HepG2 (cell line): Measurements from ENCODE around the gene LRPPRC. TPM values are rescaled to one million over a fixed set of nuclear protein-coding genes. Genes with fewer than 3 reads are reported as not detected.
A peak's percentile ranks its signal among the peaks of the same experiment; 100 is the strongest.

Experiments used
- ARNTL ChIP-seq: sonication (generic); formaldehyde crosslinking; IDR thresholded peaks from 2 replicates; pipeline ENCODE4 v1.4.0; 2020; ENCODE audit warnings: mild to moderate bottlenecking, missing genetic modification reagents
- ATF4 ChIP-seq, 2 experiments: fragments of 450-650 bp in 1 of 2; sonication (generic) in 1 of 2; formaldehyde crosslinking; IDR thresholded peaks; 2 replicates each; pipeline versions ENCODE4 v1.5.0 to v1.8.0; 2020 to 2022; ENCODE audit warnings: mild to moderate bottlenecking in 1 of 2, missing genetic modification reagents in 1 of 2
- ELF3 ChIP-seq: IDR thresholded peaks from 2 replicates; pipeline ENCODE4 v1.6.1; 2016; ENCODE audit warnings: missing genetic modification reagents, missing compliant biosample characterization
- FOSL2 ChIP-seq: sonication (generic); formaldehyde crosslinking; IDR thresholded peaks from 2 replicates; pipeline ENCODE4 v1.4.0; 2020; ENCODE audit warnings: missing genetic modification reagents
- IKZF1 ChIP-seq: fragments of 450-650 bp; IDR thresholded peaks from 2 replicates; pipeline ENCODE4 v1.7.1; 2016
- JUNB ChIP-seq: sonication (generic); formaldehyde crosslinking; IDR thresholded peaks from 2 replicates; pipeline ENCODE4 v1.8.0; 2022; ENCODE audit warnings: missing genetic modification reagents, mild to moderate bottlenecking, borderline replicate concordance
- PLSCR1 ChIP-seq: sonication (generic); formaldehyde crosslinking; IDR thresholded peaks from 2 replicates; pipeline ENCODE4 v1.5.0; 2020; ENCODE audit warnings: missing genetic modification reagents, mild to moderate bottlenecking, borderline replicate concordance
- RARG ChIP-seq: sonication (generic); formaldehyde crosslinking; IDR thresholded peaks from 2 replicates; pipeline ENCODE4 v1.4.0; 2020; ENCODE audit warnings: low read depth, mild to moderate bottlenecking, missing genetic modification reagents
- RXRB ChIP-seq: IDR thresholded peaks from 2 replicates; pipeline ENCODE4 v1.6.1; 2016; ENCODE audit warnings: borderline replicate concordance, missing genetic modification reagents, missing compliant biosample characterization
- THAP11 ChIP-seq: IDR thresholded peaks from 2 replicates; pipeline ENCODE4 v1.6.1; 2016; ENCODE audit warnings: missing biosample characterization, missing genetic modification reagents
- ZFAT ChIP-seq: sonication (generic); formaldehyde crosslinking; conservative IDR thresholded peaks from 2 replicates; pipeline ENCODE4 v1.8.1; 2023; ENCODE audit warnings: missing genetic modification reagents, inconsistent platforms
- ZNF350 ChIP-seq: sonication (generic); formaldehyde crosslinking; IDR thresholded peaks from 2 replicates; pipeline ENCODE4 v1.4.0; 2020; ENCODE audit warnings: mild to moderate bottlenecking, low read depth, missing genetic modification reagents, borderline replicate concordance
- ZNF432 ChIP-seq: sonication (generic); formaldehyde crosslinking; IDR thresholded peaks from 2 replicates; pipeline ENCODE4 v1.5.0; 2020; ENCODE audit warnings: missing genetic modification reagents, mild to moderate bottlenecking, borderline replicate concordance
- ZNF747 ChIP-seq: sonication (generic); formaldehyde crosslinking; IDR thresholded peaks from 2 replicates; pipeline ENCODE4 v1.8.1; 2023; ENCODE audit warnings: missing genetic modification reagents, mild to moderate bottlenecking, borderline replicate concordance
- ZNF75D ChIP-seq: sonication (generic); formaldehyde crosslinking; IDR thresholded peaks from 2 replicates; pipeline ENCODE4 v1.8.1; 2023; ENCODE audit warnings: missing genetic modification reagents, mild to moderate bottlenecking, borderline replicate concordance
- ZNF878 ChIP-seq: sonication (generic); formaldehyde crosslinking; IDR thresholded peaks from 2 replicates; pipeline ENCODE4 v1.8.1; 2023; ENCODE audit warnings: mild to moderate bottlenecking, missing genetic modification reagents, moderate library complexity
- polyA plus RNA-seq, 8 experiments: library from polyadenylated mRNA; depleted of rRNA in 3 of 8; stranded (reverse) in 7 of 8; unstranded in 1 of 8; fragments of >200 nt; fragmentation: Illumina TruSeq in 4 of 8; extraction: Trizol in 4 of 8; gene quantifications; 2 replicates each; pipeline versions ENCODE4 v1.2.1 to v1.2.3, GENCODE V29; 2011 to 2016; ENCODE audit warnings: low read depth in 4 of 8, missing spikeins in 1 of 8, mixed read lengths in 1 of 8; ENCODE audit not compliant: insufficient read depth in 1 of 8
- total RNA-seq, 5 experiments: library from RNA; depleted of rRNA; stranded (reverse); fragments of >200 nt; fragmentation: Illumina TruSeq; extraction: Trizol; gene quantifications; 2 replicates each; pipeline ENCODE4 v1.2.3, GENCODE V29; 2016; ENCODE audit warnings: low read depth in 1 of 5
- TF ChIP-seq, protein P1 (sequence below): sonication (generic); formaldehyde crosslinking; IDR thresholded peaks from 2 replicates; pipeline ENCODE4 v1.8.0; 2022; ENCODE audit warnings: missing genetic modification reagents, mild to moderate bottlenecking, inconsistent platforms, borderline replicate concordance
- TF ChIP-seq, protein P2 (sequence below): sonication (generic); formaldehyde crosslinking; IDR thresholded peaks from 2 replicates; pipeline ENCODE4 v1.4.0; 2020; ENCODE audit warnings: missing genetic modification reagents, low read depth, mild to moderate bottlenecking, borderline replicate concordance

Gene LRPPRC
- total and polyA plus RNA-seq, 2 of the 13 experiments (the other 11 are each of a cell fraction or from before 2014, with no cell fraction given): 117 to 167 TPM

DNA sequence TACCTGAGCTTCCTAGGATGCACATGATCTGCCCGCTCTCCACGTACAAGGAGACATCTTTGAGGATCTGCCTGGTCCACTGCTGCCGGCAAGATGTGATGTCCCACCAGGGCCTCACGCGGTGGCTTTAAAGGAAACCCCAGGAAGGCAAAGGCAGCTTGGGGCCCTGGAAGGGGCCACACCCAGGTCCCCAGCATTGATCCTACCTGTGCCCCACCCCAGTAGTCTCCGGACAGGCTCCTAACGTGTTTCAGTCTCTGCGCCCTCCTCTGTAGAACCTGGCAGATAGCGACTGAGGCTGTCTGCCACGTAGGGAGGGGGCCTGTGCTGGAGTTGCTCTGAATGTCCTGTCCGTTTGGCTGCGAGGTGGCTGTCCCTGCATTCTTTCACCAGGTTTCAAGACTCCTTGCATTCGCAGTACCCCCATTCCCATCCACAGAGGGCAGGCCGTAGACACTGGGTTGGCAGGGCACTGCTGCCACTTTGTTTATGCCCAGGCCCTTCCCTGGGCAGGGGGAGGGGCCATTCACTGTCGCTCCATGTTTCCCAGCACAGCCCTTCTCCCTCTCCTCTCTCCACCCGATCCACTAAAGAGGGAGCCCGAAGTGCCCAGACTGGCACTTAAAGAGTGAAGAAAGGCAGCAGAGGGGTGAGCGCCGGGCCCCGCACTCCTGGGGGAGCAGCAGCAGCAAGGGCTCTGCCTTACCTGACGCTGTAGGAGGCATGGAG, 157.8 kb downstream of the LRPPRC start (continued):
- no peak for TF ChIP-seq ZNF747 (CRISPR knock-in tag)
- no peak for TF ChIP-seq JUNB (CRISPR knock-in tag)
- TF ChIP-seq PLSCR1 (CRISPR knock-in tag): no peak
- TF ChIP-seq IKZF1: no peak
- no peak for TF ChIP-seq ARNTL
- TF ChIP-seq, protein P1, sequence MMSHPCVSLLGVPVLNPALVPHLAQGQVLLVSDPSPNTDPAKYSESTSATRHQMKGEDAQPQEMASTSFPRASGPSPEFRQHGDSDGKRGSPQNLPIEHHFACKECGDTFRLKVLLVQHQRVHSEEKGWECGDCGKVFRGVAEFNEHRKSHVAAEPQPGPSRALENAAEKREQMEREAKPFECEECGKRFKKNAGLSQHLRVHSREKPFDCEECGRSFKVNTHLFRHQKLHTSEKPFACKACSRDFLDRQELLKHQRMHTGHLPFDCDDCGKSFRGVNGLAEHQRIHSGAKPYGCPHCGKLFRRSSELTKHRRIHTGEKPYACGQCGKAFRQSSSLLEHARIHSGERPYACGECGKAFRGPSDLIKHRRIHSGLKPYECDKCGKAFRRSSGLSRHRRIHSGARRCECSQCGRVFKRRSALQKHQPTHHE (CRISPR knock-in tag): no peak
- no peak for TF ChIP-seq ZNF350 (CRISPR knock-in tag)
- no peak for TF ChIP-seq ATF4 (CRISPR knock-in tag; IDR thresholded peaks at IDR 0.05)
- TF ChIP-seq ZNF75D (CRISPR knock-in tag): no peak
- no peak for TF ChIP-seq THAP11 (CRISPR knock-in tag)
- TF ChIP-seq RXRB: no peak
- TF ChIP-seq, protein P2, sequence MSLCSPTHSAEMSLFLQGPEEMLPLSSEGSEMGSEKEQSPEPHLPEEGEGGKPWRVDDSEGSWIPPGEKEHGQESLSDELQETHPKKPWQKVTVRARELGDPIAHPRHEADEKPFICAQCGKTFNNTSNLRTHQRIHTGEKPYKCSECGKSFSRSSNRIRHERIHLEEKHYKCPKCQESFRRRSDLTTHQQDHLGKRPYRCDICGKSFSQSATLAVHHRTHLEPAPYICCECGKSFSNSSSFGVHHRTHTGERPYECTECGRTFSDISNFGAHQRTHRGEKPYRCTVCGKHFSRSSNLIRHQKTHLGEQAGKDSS: peak; percentile 79; the same call in 1 of the 2 replicates
- no peak for TF ChIP-seq ZNF432 (CRISPR knock-in tag)
- TF ChIP-seq ZFAT: no peak
- no peak for TF ChIP-seq ELF3
- no peak for TF ChIP-seq RARG
- no peak for TF ChIP-seq ZNF878 (CRISPR knock-in tag)
- TF ChIP-seq FOSL2 (CRISPR knock-in tag): peak; percentile 24; the same call in 1 of the 2 replicates
